ENCODE results near the gene ZNF638.

Gene ZNF638

GRCh38 chr2:71462641-71463341, 131.2 kb downstream of the ZNF638 start:
- Histone ChIP-seq H3K4me3 (ENCODE audit: low read depth, low read length) (no peak overlapping the region), H3K9me3 (ENCODE audit: severe bottlenecking) (peaks cover 23% of the 10 kb centered on the region), H3K36me3 (no peaks in the 10 kb centered on the region), H3K27ac (peak overlapping the region; percentile 49), H3K27me3 (ENCODE audit: insufficient read depth, low read depth, severe bottlenecking) (no peaks in the 10 kb centered on the region)
- TF ChIP-seq, protein P1, sequence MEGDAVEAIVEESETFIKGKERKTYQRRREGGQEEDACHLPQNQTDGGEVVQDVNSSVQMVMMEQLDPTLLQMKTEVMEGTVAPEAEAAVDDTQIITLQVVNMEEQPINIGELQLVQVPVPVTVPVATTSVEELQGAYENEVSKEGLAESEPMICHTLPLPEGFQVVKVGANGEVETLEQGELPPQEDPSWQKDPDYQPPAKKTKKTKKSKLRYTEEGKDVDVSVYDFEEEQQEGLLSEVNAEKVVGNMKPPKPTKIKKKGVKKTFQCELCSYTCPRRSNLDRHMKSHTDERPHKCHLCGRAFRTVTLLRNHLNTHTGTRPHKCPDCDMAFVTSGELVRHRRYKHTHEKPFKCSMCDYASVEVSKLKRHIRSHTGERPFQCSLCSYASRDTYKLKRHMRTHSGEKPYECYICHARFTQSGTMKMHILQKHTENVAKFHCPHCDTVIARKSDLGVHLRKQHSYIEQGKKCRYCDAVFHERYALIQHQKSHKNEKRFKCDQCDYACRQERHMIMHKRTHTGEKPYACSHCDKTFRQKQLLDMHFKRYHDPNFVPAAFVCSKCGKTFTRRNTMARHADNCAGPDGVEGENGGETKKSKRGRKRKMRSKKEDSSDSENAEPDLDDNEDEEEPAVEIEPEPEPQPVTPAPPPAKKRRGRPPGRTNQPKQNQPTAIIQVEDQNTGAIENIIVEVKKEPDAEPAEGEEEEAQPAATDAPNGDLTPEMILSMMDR (IDR thresholded peaks at IDR 0.05; ENCODE audit: low read depth, low read length), result no peak
- no peak for DNase-seq

DNA sequence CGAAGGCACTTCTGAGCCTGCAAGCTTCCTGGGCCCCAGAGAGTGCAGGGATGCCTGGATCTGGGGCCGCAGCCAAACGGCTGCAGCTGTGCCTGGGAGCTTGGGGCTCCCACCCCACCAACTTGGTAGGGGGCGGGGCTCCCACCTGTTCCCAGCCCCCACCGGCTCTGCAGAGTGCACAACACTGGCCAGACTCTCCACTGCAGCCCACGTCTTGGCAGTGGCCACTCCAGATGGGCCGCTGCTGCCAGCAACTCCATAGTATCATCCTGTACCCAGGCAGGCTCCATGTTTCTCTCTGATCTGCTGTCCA, 131.7 kb downstream of the ZNF638 start:
- H3K27ac ChIP-seq, result no peak overlapping the region
- peaks cover 23% of the 10 kb centered on the region for H3K9me3 ChIP-seq (ENCODE audit: severe bottlenecking)
- TF ChIP-seq, protein P1 (IDR thresholded peaks at IDR 0.05; ENCODE audit: low read depth, low read length), result no peak
- H3K27me3 ChIP-seq (ENCODE audit: insufficient read depth, low read depth, severe bottlenecking), result no peaks in the 10 kb centered on the region
- H3K36me3 ChIP-seq, result no peaks in the 10 kb centered on the region
- no peak overlapping the region for H3K4me3 ChIP-seq (ENCODE audit: low read depth, low read length)
- no peak for DNase-seq

- no peak overlapping the region for H3K4me3 ChIP-seq (ENCODE audit: low read depth, low read length)
- H3K27me3 ChIP-seq (ENCODE audit: insufficient read depth, low read depth, severe bottlenecking), result no peaks in the 10 kb centered on the region
- no peak overlapping the region for H3K27ac ChIP-seq
- peaks cover 23% of the 10 kb centered on the region for H3K9me3 ChIP-seq (ENCODE audit: severe bottlenecking)
- TF ChIP-seq, protein P1 (IDR thresholded peaks at IDR 0.05; ENCODE audit: low read depth, low read length), result no peak
- DNase-seq, result no peak
- no peaks in the 10 kb centered on the region for H3K36me3 ChIP-seq
These were observed 132.8 kb downstream of the ZNF638 start for GRCh38 chr2:71464389-71464788.

DNA sequence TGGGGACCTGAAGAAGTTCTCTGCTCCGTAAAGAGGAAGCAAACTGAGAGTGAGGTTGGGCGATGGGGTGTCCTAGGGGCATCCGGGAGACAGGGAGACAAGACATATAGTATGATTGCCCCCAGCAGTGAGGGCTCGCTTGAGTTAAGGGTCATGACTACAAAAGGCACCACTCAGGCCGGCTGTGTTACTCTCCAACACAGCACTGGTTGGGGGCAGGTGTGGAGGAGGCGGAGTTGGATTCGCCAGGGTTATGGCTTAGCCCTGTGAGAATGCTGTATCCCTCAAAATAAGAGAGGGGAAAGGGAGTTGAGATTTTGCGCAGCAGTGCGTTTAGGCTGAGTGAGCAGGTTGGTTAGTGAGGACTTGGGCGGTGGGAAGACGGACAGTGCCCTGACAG, 133.8 kb downstream of the ZNF638 start:
- Histone ChIP-seq H3K27ac (no peak overlapping the region), H3K27me3 (ENCODE audit: insufficient read depth, low read depth, severe bottlenecking) (no peaks in the 10 kb centered on the region), H3K36me3 (no peaks in the 10 kb centered on the region), H3K4me3 (ENCODE audit: low read depth, low read length) (no peak overlapping the region), H3K9me3 (ENCODE audit: severe bottlenecking) (peaks cover 23% of the 10 kb centered on the region)
- TF ChIP-seq, protein P1 (IDR thresholded peaks at IDR 0.05; ENCODE audit: low read depth, low read length), result no peak
- DNase-seq, result no peak

DNA sequence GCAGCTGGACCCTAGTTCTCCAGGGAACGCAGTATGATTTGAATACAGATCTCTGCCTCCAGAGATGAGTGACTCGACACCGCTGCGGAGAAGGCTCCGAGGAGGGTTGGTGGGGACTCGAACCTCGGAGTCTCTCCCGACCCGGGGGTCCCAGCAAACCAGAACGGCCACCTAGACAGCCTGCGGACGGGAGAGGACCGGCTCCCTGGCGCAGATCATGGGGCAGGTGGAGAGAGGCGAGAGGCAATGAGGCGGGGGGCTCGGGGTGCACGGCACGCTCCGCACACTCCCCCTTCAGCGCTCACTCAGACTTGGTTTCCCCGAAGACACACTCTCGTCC, 134.3 kb downstream of the ZNF638 start:
- Histone ChIP-seq H3K27ac (no peak overlapping the region), H3K27me3 (ENCODE audit: insufficient read depth, low read depth, severe bottlenecking) (no peaks in the 10 kb centered on the region), H3K4me3 (ENCODE audit: low read depth, low read length) (no peak overlapping the region), H3K9me3 (ENCODE audit: severe bottlenecking) (peaks cover 23% of the 10 kb centered on the region), H3K36me3 (no peaks in the 10 kb centered on the region)
- TF ChIP-seq, protein P1 (IDR thresholded peaks at IDR 0.05; ENCODE audit: low read depth, low read length), result no peak
- DNase-seq, result no peak

All from WERI-Rb-1 (cell line).